Measurements from ENCODE around the gene MFSD6. TPM values are rescaled to one million over a fixed set of nuclear protein-coding genes. Genes with fewer than 3 reads are reported as not detected.

Gene MFSD6
- total RNA-seq, 2 donors from 2014 or later = 1.2 to 3.2 TPM

DNA sequence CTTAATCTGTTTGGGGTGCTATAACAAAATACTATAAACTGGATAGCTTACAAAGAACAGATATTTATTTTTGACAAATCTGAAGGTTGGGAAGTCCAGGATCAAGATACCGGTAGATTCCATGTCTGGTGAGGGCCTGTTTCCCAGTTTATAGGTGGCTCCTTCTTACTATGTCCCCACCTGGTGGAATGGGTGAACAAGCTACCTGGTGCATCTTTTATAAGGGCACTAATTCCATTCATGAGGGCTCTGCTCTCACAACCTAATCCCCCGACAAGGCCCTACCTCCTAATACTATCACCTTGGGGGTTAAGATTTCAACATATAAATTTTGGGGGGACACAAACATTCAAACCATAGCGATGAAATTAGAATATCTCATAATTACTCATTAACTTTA is 142.0 kb downstream of the MFSD6 start:
- TF ChIP-seq, protein P1, sequence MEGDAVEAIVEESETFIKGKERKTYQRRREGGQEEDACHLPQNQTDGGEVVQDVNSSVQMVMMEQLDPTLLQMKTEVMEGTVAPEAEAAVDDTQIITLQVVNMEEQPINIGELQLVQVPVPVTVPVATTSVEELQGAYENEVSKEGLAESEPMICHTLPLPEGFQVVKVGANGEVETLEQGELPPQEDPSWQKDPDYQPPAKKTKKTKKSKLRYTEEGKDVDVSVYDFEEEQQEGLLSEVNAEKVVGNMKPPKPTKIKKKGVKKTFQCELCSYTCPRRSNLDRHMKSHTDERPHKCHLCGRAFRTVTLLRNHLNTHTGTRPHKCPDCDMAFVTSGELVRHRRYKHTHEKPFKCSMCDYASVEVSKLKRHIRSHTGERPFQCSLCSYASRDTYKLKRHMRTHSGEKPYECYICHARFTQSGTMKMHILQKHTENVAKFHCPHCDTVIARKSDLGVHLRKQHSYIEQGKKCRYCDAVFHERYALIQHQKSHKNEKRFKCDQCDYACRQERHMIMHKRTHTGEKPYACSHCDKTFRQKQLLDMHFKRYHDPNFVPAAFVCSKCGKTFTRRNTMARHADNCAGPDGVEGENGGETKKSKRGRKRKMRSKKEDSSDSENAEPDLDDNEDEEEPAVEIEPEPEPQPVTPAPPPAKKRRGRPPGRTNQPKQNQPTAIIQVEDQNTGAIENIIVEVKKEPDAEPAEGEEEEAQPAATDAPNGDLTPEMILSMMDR (conservative IDR thresholded peaks at IDR 0.05) = peak; percentile 44
- Mint-ChIP-seq H3K4me3 (no peak overlapping the region), H3K9me3 (no peaks in the 10 kb centered on the region), H3K27ac (no peak overlapping the region), H3K4me1 (peaks cover 12% of the 10 kb centered on the region), H3K36me3 (ENCODE audit: low read depth) (no peaks in the 10 kb centered on the region), H3K27me3 (ENCODE audit: insufficient read depth) (no peaks in the 10 kb centered on the region)
- H3K9ac ChIP-seq (ENCODE audit: extremely low read depth, low read length, poor library complexity, severe bottlenecking) = no peak overlapping the region
- H3K9me3 ChIP-seq (ENCODE audit: control insufficient read depth, low read length) = no peaks in the 10 kb centered on the region
- WGBS, 2 experiments (ENCODE audit: insufficient coverage in 1 of 2, insufficient read length in 1 of 2) = 97 to 100% methylated on average over 1 to 3 of the region's 3 CpGs
- H3K27ac ChIP-seq (ENCODE audit: low read depth, low read length) = no peak overlapping the region
- DNase-seq = no peak
- H3K36me3 ChIP-seq (ENCODE audit: control insufficient read depth, insufficient read depth, low read length) = no peaks in the 10 kb centered on the region
- H3K27me3 ChIP-seq (ENCODE audit: control insufficient read depth, insufficient read depth, low read length, poor library complexity, severe bottlenecking) = no peaks in the 10 kb centered on the region
- H3K4me3 ChIP-seq (ENCODE audit: low read length) = no peak overlapping the region
- H3K4me1 ChIP-seq (ENCODE audit: control insufficient read depth, insufficient read depth, low read length) = peaks cover 10% of the 10 kb centered on the region

Other genes with a start within 250 kb of the MFSD6 start
- 10 to 100 TPM; 30.8 to 46.7 TPM for gene HIBCH, start 88.5 kb upstream of the MFSD6 start, total RNA-seq
- gene INPP1, start 64.8 kb upstream of the MFSD6 start, total RNA-seq = 1 to 10 TPM; 1.7 to 3.5 TPM
- gene NEMP2, start 126.4 kb downstream of the MFSD6 start, total RNA-seq = 10 to 100 TPM in 1 of 2 donors, 1 to 10 TPM in 1; 7.2 to 11.3 TPM
- 10 to 100 TPM; 21.7 to 36.1 TPM for gene NAB1, start 240.7 kb downstream of the MFSD6 start, total RNA-seq